HepG2 (cell line): Measurements from ENCODE around the gene AMZ2. TPM values are rescaled to one million over a fixed set of nuclear protein-coding genes. Genes with fewer than 3 reads are reported as not detected.

ENCODE experiments used
- ATAC-seq: fragments of 200-7000 bp; cut with Tn5 transposase; 3 replicates; pipeline ENCODE4 v1.9.1; 2020; ENCODE audit warnings: mild to moderate bottlenecking, moderate library complexity
- BruUV-seq: library from RNA; stranded (reverse); fragments of 400-500 nt; replicated peaks from 2 replicates; lab custom pipeline; 2021; lab: Mats Ljungman, UMichigan
- CTCF ChIA-PET: fragments of 300-600 bp; formaldehyde crosslinking; extraction: SDS; loops from one replicate; lab custom pipeline; 2021; ENCODE audit warnings: low total read pairs, inconsistent platforms, low intra/inter-chr PET ratio; lab: Yijun Ruan, JAX
- POLR2A ChIA-PET: fragments of 350-600 bp; sonication (Branson Sonifier 250); formaldehyde crosslinking; loops from one replicate; lab custom pipeline; 2020; ENCODE audit warnings: antibody characterized with exemption, inconsistent platforms; lab: Yijun Ruan, JAX
- DNase-seq: peaks from one replicate; pipeline ENCODE4 v3.0.0-alpha.2; 2015; ENCODE audit warnings: low spot score
- FAIRE-seq: peaks from 3 replicates; lab custom pipeline; 2011; peaks lifted over from hg19 to GRCh38; lab: Jason Lieb, UNC
- H2AFZ ChIP-seq: one replicate; pipeline ENCODE4 v1.6.1; 2011; ENCODE audit warnings: low read length, inconsistent platforms
- H3K27ac ChIP-seq: fragments of 300-600 bp; 3 replicates; pipeline ENCODE4 v1.8.0; 2011; ENCODE audit warnings: mixed run types, mild to moderate bottlenecking, mixed read lengths, low read length, inconsistent platforms; ENCODE audit not compliant: insufficient read depth; ENCODE audit errors: extremely low read length
- H3K27me3 ChIP-seq, 2 experiments: fragments of 200-600 bp in 1 of 2; 2 replicates in 1 of 2; 3 replicates in 1 of 2; pipeline versions ENCODE4 v1.6.0 to v1.8.0; 2011; ENCODE audit warnings: low read length in 2 of 2, mild to moderate bottlenecking in 2 of 2, moderate library complexity in 2 of 2, inconsistent platforms in 1 of 2; ENCODE audit not compliant: insufficient read depth in 2 of 2, control insufficient read depth in 1 of 2
- H3K36me3 ChIP-seq, 2 experiments: fragments of 200-600 bp in 1 of 2; replicated peaks in 1 of 2; 2 replicates in 1 of 2; 3 replicates in 1 of 2; pipeline versions ENCODE4 v1.5.1 to v1.8.0; 2011; ENCODE audit warnings: low read length in 2 of 2, inconsistent platforms in 1 of 2; ENCODE audit not compliant: insufficient read depth in 2 of 2, control insufficient read depth in 1 of 2
- H3K4me1 ChIP-seq: 2 replicates; pipeline ENCODE4 v1.5.1; 2012; ENCODE audit warnings: low read length, inconsistent platforms; ENCODE audit not compliant: insufficient read depth
- H3K4me2 ChIP-seq: 2 replicates; pipeline ENCODE4 v1.6.0; 2011; ENCODE audit warnings: low read depth, low read length, inconsistent platforms
- H3K4me3 ChIP-seq, 3 experiments: fragments of 200-600 bp in 1 of 3; sonication (generic), shearing (Covaris generic) in 1 of 3; replicated peaks in 1 of 3; 2 replicates each; pipeline ENCODE4 v1.5.1; 2011 to 2016; ENCODE audit warnings: low read length in 3 of 3, inconsistent platforms in 2 of 3, low read depth in 2 of 3, mild to moderate bottlenecking in 2 of 3, control low read depth in 1 of 3, mixed read lengths in 1 of 3; ENCODE audit not compliant: insufficient read depth in 1 of 3
- H3K79me2 ChIP-seq: one replicate; pipeline ENCODE4 v1.6.1; 2011; ENCODE audit warnings: low read length, inconsistent platforms; ENCODE audit not compliant: insufficient read depth
- H3K9ac ChIP-seq: 2 replicates; pipeline ENCODE4 v1.6.0; 2011; ENCODE audit warnings: mild to moderate bottlenecking, low read depth, low read length, inconsistent platforms; ENCODE audit not compliant: insufficient read depth
- H3K9me3 ChIP-seq: 2 replicates; pipeline ENCODE4 v1.5.1; 2012; ENCODE audit warnings: mild to moderate bottlenecking, low read length
- H4K20me1 ChIP-seq: 2 replicates; pipeline ENCODE4 v1.6.0; 2011; ENCODE audit warnings: inconsistent platforms, mild to moderate bottlenecking, low read length, moderate library complexity; ENCODE audit not compliant: insufficient read depth
- CSRNP2 ChIP-seq: sonication (generic); formaldehyde crosslinking; conservative IDR thresholded peaks from 2 replicates; pipeline ENCODE4 v1.8.0; 2022; ENCODE audit warnings: low read depth, missing genetic modification reagents
- MAFK ChIP-seq, 2 experiments: IDR thresholded peaks in 1 of 2; conservative IDR thresholded peaks in 1 of 2; 2 replicates each; pipeline ENCODE4 v1.6.1; 2011; ENCODE audit warnings: improper control_type of control experiment in 2 of 2, low read length in 2 of 2
- MTERF4 ChIP-seq: sonication (generic); formaldehyde crosslinking; IDR thresholded peaks from 2 replicates; pipeline ENCODE4 v1.8.0; 2023; ENCODE audit warnings: mild to moderate bottlenecking, missing genetic modification reagents
- ZBTB3 ChIP-seq: sonication (generic); formaldehyde crosslinking; IDR thresholded peaks from 2 replicates; pipeline ENCODE4 v1.4.0; 2020; ENCODE audit warnings: low read depth, mild to moderate bottlenecking, moderate library complexity, missing genetic modification reagents, borderline replicate concordance
- ZFX ChIP-seq: sonication (generic); formaldehyde crosslinking; IDR thresholded peaks from 2 replicates; pipeline ENCODE4 v1.4.0; 2020; ENCODE audit warnings: mild to moderate bottlenecking, low read depth, missing genetic modification reagents, moderate library complexity
- ZMYM3 ChIP-seq: sonication (generic); formaldehyde crosslinking; IDR thresholded peaks from 2 replicates; pipeline ENCODE4 v1.5.1; 2020; ENCODE audit warnings: mild to moderate bottlenecking, missing genetic modification reagents
- ZNF251 ChIP-seq: sonication (generic); formaldehyde crosslinking; IDR thresholded peaks from 2 replicates; pipeline ENCODE4 v1.9.0; 2021; ENCODE audit warnings: mild to moderate bottlenecking, missing genetic modification reagents
- ZNF609 ChIP-seq: sonication (generic); formaldehyde crosslinking; IDR thresholded peaks from 2 replicates; pipeline ENCODE4 v1.4.0; 2020; ENCODE audit warnings: mild to moderate bottlenecking, missing genetic modification reagents, borderline replicate concordance
- ZSCAN31 ChIP-seq: sonication (generic); formaldehyde crosslinking; IDR thresholded peaks from 2 replicates; pipeline ENCODE4 v1.5.0; 2020; ENCODE audit warnings: low read depth, mild to moderate bottlenecking, missing genetic modification reagents
- WGBS: methylation state at CpG from one replicate; pipeline ENCODE4 v1.1.6; 2017; ENCODE audit warnings: low lambda C conversion rate; 5-methylcytosine and 5-hydroxymethylcytosine counted together
- in situ Hi-C: cut with HindIII; loops from 2 replicates; pipeline ENCODE4 v1.10.0; 2017; ENCODE audit warnings: low pct_unique_long_range_greater_than_20kb; ENCODE audit not compliant: extremely low pct_ligation_motif_present
- intact Hi-C: fragments of 100-400 bp; cut with micrococcal nuclease; formaldehyde crosslinking; loops from one replicate; pipeline ENCODE4 v1.10.0; 2022; ENCODE audit not compliant: unreplicated experiment
- polyA plus RNA-seq, 8 experiments: library from polyadenylated mRNA; depleted of rRNA in 3 of 8; stranded (reverse) in 7 of 8; unstranded in 1 of 8; fragments of >200 nt; fragmentation: Illumina TruSeq in 4 of 8; extraction: Trizol in 4 of 8; gene quantifications; 2 replicates each; pipeline versions ENCODE4 v1.2.1 to v1.2.3, GENCODE V29; 2011 to 2016; ENCODE audit warnings: low read depth in 4 of 8, missing spikeins in 1 of 8, mixed read lengths in 1 of 8; ENCODE audit not compliant: insufficient read depth in 1 of 8
- total RNA-seq, 5 experiments: library from RNA; depleted of rRNA; stranded (reverse); fragments of >200 nt; fragmentation: Illumina TruSeq; extraction: Trizol; gene quantifications; 2 replicates each; pipeline ENCODE4 v1.2.3, GENCODE V29; 2016; ENCODE audit warnings: low read depth in 1 of 5
- TF ChIP-seq, protein P1 (sequence below): IDR thresholded peaks from 2 replicates; pipeline ENCODE4 v1.6.1; 2016; ENCODE audit warnings: missing compliant biosample characterization, missing genetic modification reagents, borderline replicate concordance

The AMZ2 gene
- total and polyA plus RNA-seq, 2 of the 13 experiments (the other 11 are each of a cell fraction or from before 2014, with no cell fraction given): 86.9 to 90.2 TPM

GRCh38 chr17:68246271-68247028, 1.4 kb upstream of the AMZ2 start:
- H3K79me2 ChIP-seq: peaks cover 3% of the 10 kb centered on the region
- H3K27me3 ChIP-seq: no peaks in the 10 kb centered on the region; a peak in 2 of 5 replicates
- no peak overlapping the region for H2AFZ ChIP-seq
- 94% methylated on average over 24 of the region's 24 CpGs for WGBS
- ChIA-PET CTCF (no interaction called here), POLR2A (interaction anchor here (1.0 to 3.9 kb wide), 10 partner anchors 9 to 236 kb away, joined by 3 to 53 read pairs (median 6); partner anchors contain the start of gene WIPI1)
- no peak for ATAC-seq
- H4K20me1 ChIP-seq: no peaks in the 10 kb centered on the region
- H3K4me3 ChIP-seq: no peak overlapping the region
- peaks cover 27% of the 10 kb centered on the region for H3K4me1 ChIP-seq
- FAIRE-seq: peak; percentile 12
- H3K27ac ChIP-seq: no peak overlapping the region
- intact Hi-C loops: loop anchor here (5.0 kb wide), 1 partner anchor 39 kb away; no protein-coding TSS in a partner anchor
- H3K4me2 ChIP-seq: peak overlapping the region; percentile 82; the same call in 1 of the 2 replicates
- in situ Hi-C loops: no loop called here
- BruUV-seq: TSS peak; percentile 88
- H3K9me3 ChIP-seq: no peaks in the 10 kb centered on the region
- no peak overlapping the region for H3K9ac ChIP-seq
- no peak for DNase-seq
- H3K36me3 ChIP-seq: peaks cover 0 to under 1% of the 10 kb centered on the region in 2 experiments; a peak in 1 of 5 replicates
- TF ChIP-seq ZBTB3 (0 out of 2 replicates have a peak, but pooled peaks have one; percentile 1), ZSCAN31 (CRISPR knock-in tag) (no peak), MAFK (conservative IDR thresholded peaks at IDR 0.05 in 1 of 2, IDR thresholded peaks at IDR 0.05 in 1 of 2; ENCODE audit: low read length in 2 of 2) (peak; percentile 66 to 76; a peak in 3 of 4 replicates), CSRNP2 (CRISPR knock-in tag) (no peak), ZNF609 (CRISPR knock-in tag) (peak; percentile 15; the same call in 1 of the 2 replicates), ZMYM3 (CRISPR knock-in tag) (0 out of 2 replicates have a peak, but pooled peaks have one; percentile 2), ZFX (CRISPR knock-in tag) (no peak), MTERF4 (CRISPR knock-in tag) (0 out of 2 replicates have a peak, but pooled peaks have one; percentile 7), ZNF251 (CRISPR knock-in tag) (no peak)
- TF ChIP-seq, protein P1, sequence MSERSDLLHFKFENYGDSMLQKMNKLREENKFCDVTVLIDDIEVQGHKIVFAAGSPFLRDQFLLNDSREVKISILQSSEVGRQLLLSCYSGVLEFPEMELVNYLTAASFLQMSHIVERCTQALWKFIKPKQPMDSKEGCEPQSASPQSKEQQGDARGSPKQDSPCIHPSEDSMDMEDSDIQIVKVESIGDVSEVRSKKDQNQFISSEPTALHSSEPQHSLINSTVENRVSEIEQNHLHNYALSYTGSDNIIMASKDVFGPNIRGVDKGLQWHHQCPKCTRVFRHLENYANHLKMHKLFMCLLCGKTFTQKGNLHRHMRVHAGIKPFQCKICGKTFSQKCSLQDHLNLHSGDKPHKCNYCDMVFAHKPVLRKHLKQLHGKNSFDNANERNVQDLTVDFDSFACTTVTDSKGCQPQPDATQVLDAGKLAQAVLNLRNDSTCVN: no peak
